Endothelial cell of umbilical vein (primary cell): ENCODE measurements around the gene ABTB2. TPM values are rescaled to one million over a fixed set of nuclear protein-coding genes. Genes with fewer than 3 reads are reported as not detected.

Experiments used
- BruUV-seq: library from RNA; stranded (reverse); fragments of 400-500 nt; replicated peaks from 2 replicates; lab custom pipeline; 2021; lab: Mats Ljungman, UMichigan
- CTCF ChIA-PET: fragments of 300-600, 350-600 bp; sonication (Branson Sonifier 250); formaldehyde crosslinking; loops from one replicate; lab custom pipeline; 2021; ENCODE audit warnings: antibody characterized with exemption, inconsistent platforms; lab: Charles Lee
- POLR2A ChIA-PET: fragments of 300-600, 350-600 bp; sonication (Branson Sonifier 250); formaldehyde crosslinking; loops from one replicate; lab custom pipeline; 2021; ENCODE audit warnings: antibody characterized with exemption, inconsistent platforms; lab: Charles Lee
- DNase-seq: peaks from one replicate; pipeline ENCODE4 v3.0.0-alpha.2; 2011; ENCODE audit warnings: low read depth, low spot score
- FAIRE-seq: peaks from 2 replicates; lab custom pipeline; 2011; peaks lifted over from hg19 to GRCh38; lab: Jason Lieb, UNC
- H2AFZ ChIP-seq: 2 replicates; pipeline ENCODE4 v1.6.0; 2012; ENCODE audit warnings: low read depth, low read length, control low read depth, inconsistent platforms
- H3K27ac ChIP-seq: 2 replicates; pipeline ENCODE4 v1.5.1; 2011; ENCODE audit warnings: low read depth, mild to moderate bottlenecking, control low read depth, low read length, moderate library complexity; ENCODE audit not compliant: insufficient read depth
- H3K27me3 ChIP-seq, 2 experiments: 2 replicates each; pipeline versions ENCODE4 v1.6.0 to v1.6.1; 2011; ENCODE audit warnings: low read length in 2 of 2, mixed read lengths in 1 of 2; ENCODE audit not compliant: control insufficient read depth in 2 of 2, insufficient read depth in 2 of 2
- H3K36me3 ChIP-seq, 2 experiments: 2 replicates in 1 of 2; 3 replicates in 1 of 2; pipeline ENCODE4 v1.5.1; 2011; ENCODE audit warnings: low read length in 2 of 2, mild to moderate bottlenecking in 1 of 2, moderate library complexity in 1 of 2; ENCODE audit not compliant: control insufficient read depth in 2 of 2, insufficient read depth in 2 of 2; ENCODE audit errors: extremely low read depth in 1 of 2
- H3K4me1 ChIP-seq: 3 replicates; pipeline ENCODE4 v1.5.1; 2011; ENCODE audit warnings: mild to moderate bottlenecking, low read length; ENCODE audit not compliant: control insufficient read depth, insufficient read depth; ENCODE audit errors: extremely low read depth
- H3K4me2 ChIP-seq: 2 replicates; pipeline ENCODE4 v1.6.1; 2011; ENCODE audit warnings: low read length, control low read depth, mixed read lengths; ENCODE audit not compliant: insufficient read depth
- H3K4me3 ChIP-seq, 3 experiments: fragments of 200-600 bp in 1 of 3; sonication (generic), shearing (Covaris generic) in 1 of 3; replicated peaks in 1 of 3; 2 replicates each; pipeline ENCODE4 v1.5.1; 2011 to 2016; ENCODE audit warnings: control low read depth in 3 of 3, low read length in 3 of 3, mild to moderate bottlenecking in 2 of 3, inconsistent platforms in 1 of 3, low read depth in 1 of 3, moderate library complexity in 1 of 3; ENCODE audit not compliant: insufficient read depth in 1 of 3
- H3K79me2 ChIP-seq: 2 replicates; pipeline ENCODE4 v1.6.0; 2012; ENCODE audit warnings: low read length, inconsistent platforms; ENCODE audit not compliant: control insufficient read depth, insufficient read depth
- H3K9ac ChIP-seq: replicated peaks from 2 replicates; pipeline ENCODE3; 2011; ENCODE audit warnings: low read length, control low read depth; ENCODE audit not compliant: insufficient read depth; ENCODE audit errors: extremely low read depth
- H3K9me1 ChIP-seq: replicated peaks from 3 replicates; pipeline ENCODE4 v1.6.0; 2011; ENCODE audit warnings: mild to moderate bottlenecking, low read length; ENCODE audit not compliant: control insufficient read depth, insufficient read depth; ENCODE audit errors: extremely low read depth
- H3K9me3 ChIP-seq: replicated peaks from 2 replicates; pipeline ENCODE4 v1.5.1; 2012; ENCODE audit warnings: low read length, inconsistent platforms; ENCODE audit not compliant: control insufficient read depth, insufficient read depth
- H4K20me1 ChIP-seq: replicated peaks from 2 replicates; pipeline ENCODE3; 2011; ENCODE audit warnings: mild to moderate bottlenecking, low read length; ENCODE audit not compliant: control insufficient read depth, insufficient read depth; ENCODE audit errors: extremely low read depth
- CTCF ChIP-seq, 2 donors: IDR thresholded peaks; 1 replicate in 1 of 2; 2 replicates in 1 of 2; pipeline ENCODE4 v1.5.1; 2011; ENCODE audit warnings: low read length in 2 of 2, mild to moderate bottlenecking in 2 of 2, moderate library complexity in 2 of 2, control low read depth in 1 of 2, inconsistent platforms in 1 of 2, low read depth in 1 of 2; ENCODE audit not compliant: insufficient read depth in 1 of 2; ENCODE audit errors: extremely low read depth in 1 of 2
- EZH2 ChIP-seq: IDR thresholded peaks from 2 replicates; pipeline ENCODE4 v1.6.1; 2012; ENCODE audit warnings: borderline replicate concordance, low read depth, mild to moderate bottlenecking, moderate library complexity, low read length, inconsistent platforms; ENCODE audit not compliant: severe bottlenecking
- FOS ChIP-seq: IDR thresholded peaks from 2 replicates; pipeline ENCODE4 v1.6.1; 2011; ENCODE audit warnings: mild to moderate bottlenecking, low read length, moderate library complexity, borderline replicate concordance; ENCODE audit not compliant: insufficient read depth
- GATA2 ChIP-seq: IDR thresholded peaks from 2 replicates; pipeline ENCODE4 v1.7.0; 2011; ENCODE audit warnings: low read depth, mild to moderate bottlenecking, moderate library complexity, mixed read lengths, low read length; ENCODE audit not compliant: insufficient read length, insufficient read depth
- JUN ChIP-seq: IDR thresholded peaks from 2 replicates; pipeline ENCODE4 v1.6.1; 2011; ENCODE audit warnings: borderline replicate concordance, low read depth; ENCODE audit not compliant: insufficient read length, insufficient read depth
- MAX ChIP-seq: IDR thresholded peaks from 2 replicates; pipeline ENCODE4 v1.6.1; 2011; ENCODE audit not compliant: insufficient read depth, insufficient read length
- MYC ChIP-seq: IDR thresholded peaks from one replicate; pipeline ENCODE4 v1.6.1; 2011; ENCODE audit warnings: mild to moderate bottlenecking, low read depth, low read length
- POLR2A ChIP-seq: IDR thresholded peaks from 2 replicates; pipeline ENCODE4 v1.6.1; 2012; ENCODE audit warnings: low read depth, mild to moderate bottlenecking, control low read depth, low read length
- POLR2AphosphoS5 ChIP-seq: IDR thresholded peaks from 2 replicates; pipeline ENCODE4 v1.6.1; 2012; ENCODE audit warnings: low read depth, mild to moderate bottlenecking, control low read depth, low read length, moderate library complexity; ENCODE audit not compliant: insufficient read depth
- dilution Hi-C: fragments of 300-500 bp; cut with MboI; formaldehyde crosslinking; loops from one replicate; pipeline ENCODE4 v1.15.0; 2019; ENCODE audit warnings: low sequenced_read_pairs; ENCODE audit not compliant: extremely low pct_ligation_motif_present
- intact Hi-C: fragments of 100-400 bp; cut with micrococcal nuclease; formaldehyde crosslinking; loops from one replicate; pipeline ENCODE4 v1.10.0; 2022
- polyA plus RNA-seq, 4 experiments: library from polyadenylated mRNA; depleted of rRNA in 3 of 4; stranded (reverse) in 3 of 4; unstranded in 1 of 4; fragments of >200 nt; gene quantifications; 2 replicates each; pipeline versions ENCODE4 v1.2.1 to v1.2.3, GENCODE V29; 2011 to 2012; ENCODE audit warnings: missing spikeins in 1 of 4
- total RNA-seq: library from RNA; stranded (reverse); gene quantifications from 2 replicates; pipeline ENCODE4 v1.2.3, GENCODE V29; 2021

The ABTB2 gene
- total and polyA plus RNA-seq, 2 donors (not counting 3 experiments of a cell fraction or from before 2014, with no cell fraction given): 0.11 to 0.14 TPM

GRCh38 chr11:34359548-34359891 is 1.7 kb upstream of the ABTB2 start:
- DNase-seq: no peak
- Histone ChIP-seq H3K4me2 (peak overlapping the region; percentile 26), H4K20me1 (no peaks in the 10 kb centered on the region), H3K4me1 (peaks cover 14% of the 10 kb centered on the region), H3K27me3 (peaks cover 26 to 44% of the 10 kb centered on the region in 2 experiments), H3K9ac (no peak overlapping the region), H3K36me3 (no peaks in the 10 kb centered on the region), H2AFZ (no peak overlapping the region), H3K4me3 (peak overlapping the region in 1 of 3 experiments; percentile 9), H3K27ac (no peak overlapping the region), H3K79me2 (no peaks in the 10 kb centered on the region), H3K9me3 (no peaks in the 10 kb centered on the region), H3K9me1 (no peaks in the 10 kb centered on the region)
- POLR2A ChIA-PET: no interaction called here
- CTCF ChIA-PET: interaction anchor here (5.1 kb wide), 1 partner anchor 186 kb away, joined by 97 read pairs; no protein-coding TSS in a partner anchor
- no peak for TF ChIP-seq POLR2A
- TF ChIP-seq CTCF (IDR thresholded peaks at IDR 0.05; ENCODE audit: extremely low read depth in 1 of 2, insufficient read depth in 1 of 2, low read depth in 1 of 2, low read length in 2 of 2): no peak
- TF ChIP-seq JUN: no peak
- TF ChIP-seq MAX: no peak
- no peak for TF ChIP-seq FOS
- TF ChIP-seq MYC: no peak
- no peak for TF ChIP-seq GATA2
- TF ChIP-seq EZH2: no peak
- no peak for TF ChIP-seq POLR2AphosphoS5
- no TSS peak for BruUV-seq
- no peak for FAIRE-seq
- intact Hi-C loops (loop anchor here (1.0 to 5.0 kb wide), 7 partner anchors 79 to 551 kb away; partner anchors contain the start of genes CAPRIN1, CAT and NAT10), dilution Hi-C loops (no loop called here)
